DMS114 treated with DMSO at 0.1 percent for 48 hours (cell line): ENCODE measurements around the gene RAC2.

ENCODE experiments used
- DNase-seq: peaks from one replicate; lab custom pipeline; 2025; ENCODE audit not compliant: unreplicated experiment; lab: John Stamatoyannopoulos, UW

Gene RAC2

DNA sequence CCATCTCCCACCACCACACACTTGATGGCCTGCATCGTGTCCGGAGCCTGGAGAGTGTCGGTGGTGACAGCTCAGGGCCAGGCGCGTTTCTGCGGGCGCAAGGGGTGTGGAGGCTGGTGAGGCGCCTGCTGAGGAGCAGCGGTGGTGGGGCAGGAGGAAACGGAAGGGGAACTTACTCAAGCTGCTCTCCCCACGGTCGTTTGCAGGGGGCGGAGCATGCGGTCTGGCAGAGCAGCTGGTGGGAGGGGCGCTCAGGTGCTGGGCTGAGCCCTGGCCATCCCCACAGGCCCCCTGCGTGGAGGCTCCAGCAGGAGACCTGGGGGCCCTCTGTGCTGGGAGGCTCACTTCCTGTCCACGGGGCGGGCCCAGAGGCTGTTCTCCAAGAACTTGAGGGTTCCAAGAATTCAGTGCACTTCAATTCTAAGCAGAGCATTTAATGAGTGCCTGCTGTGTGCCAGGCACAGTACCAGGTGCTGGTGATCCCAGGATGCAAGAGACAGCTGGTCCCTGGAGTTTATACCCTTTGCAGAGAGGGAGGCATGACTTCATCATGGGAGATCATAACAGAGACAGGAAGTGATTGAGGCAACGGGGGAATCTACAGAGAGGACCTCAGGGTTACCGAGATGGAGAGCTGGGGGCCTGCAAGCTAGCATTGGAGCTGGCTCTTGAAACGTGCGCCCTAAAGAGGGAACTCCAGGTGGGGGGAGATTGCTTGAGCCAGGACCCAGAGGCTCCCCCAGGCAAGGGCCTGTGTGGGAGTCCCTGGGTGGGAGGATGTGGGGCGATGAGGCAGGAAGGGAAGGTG lies at the start of gene RAC2:
Gene RAC2, minus strand, starts transcription at position 156 of the 808 bp plus-strand sequence. Its CDS starts 121 bp downstream, at position 35.
- DNase-seq: no peak

DNA sequence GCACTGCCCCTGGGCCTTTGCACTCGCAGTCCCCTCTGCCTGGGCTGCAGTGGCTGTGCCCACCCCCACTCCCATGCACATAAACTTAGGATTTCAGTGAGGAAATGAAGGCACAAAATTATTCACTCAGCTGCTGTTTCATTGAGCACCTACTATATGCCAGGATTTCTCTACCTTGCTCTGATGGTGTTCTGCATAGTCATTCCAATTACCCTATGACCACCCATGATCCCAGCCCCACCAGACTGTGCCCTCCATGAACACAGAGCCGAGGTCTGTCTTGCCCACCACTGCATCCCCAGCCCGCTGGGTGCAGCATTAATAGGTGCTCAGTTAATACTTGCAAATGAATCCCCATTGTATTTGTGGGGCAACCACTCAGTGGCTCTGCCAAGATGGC lies 49.1 kb upstream of the RAC2 start:
- no peak for DNase-seq

DNA sequence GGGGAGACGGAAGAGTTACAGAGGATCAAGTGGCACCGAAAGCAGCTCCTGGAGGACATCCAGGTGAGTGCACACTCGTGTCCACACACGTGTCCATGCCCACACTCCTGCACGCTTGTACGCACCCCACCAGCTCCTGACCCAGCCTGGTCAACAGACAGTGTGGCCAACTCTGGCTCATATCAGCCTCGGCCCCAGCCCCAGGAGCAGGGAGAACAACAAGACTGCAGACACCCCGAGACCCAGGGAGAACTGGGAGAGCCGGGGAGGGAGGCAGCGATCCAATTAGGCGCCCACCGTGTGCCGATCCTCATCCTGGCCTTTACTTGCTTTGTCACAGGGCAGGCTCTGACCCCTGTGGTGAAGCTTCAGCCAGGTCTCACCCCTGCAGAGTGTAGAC lies 48.6 kb upstream of the RAC2 start:
- no peak for DNase-seq

DNA sequence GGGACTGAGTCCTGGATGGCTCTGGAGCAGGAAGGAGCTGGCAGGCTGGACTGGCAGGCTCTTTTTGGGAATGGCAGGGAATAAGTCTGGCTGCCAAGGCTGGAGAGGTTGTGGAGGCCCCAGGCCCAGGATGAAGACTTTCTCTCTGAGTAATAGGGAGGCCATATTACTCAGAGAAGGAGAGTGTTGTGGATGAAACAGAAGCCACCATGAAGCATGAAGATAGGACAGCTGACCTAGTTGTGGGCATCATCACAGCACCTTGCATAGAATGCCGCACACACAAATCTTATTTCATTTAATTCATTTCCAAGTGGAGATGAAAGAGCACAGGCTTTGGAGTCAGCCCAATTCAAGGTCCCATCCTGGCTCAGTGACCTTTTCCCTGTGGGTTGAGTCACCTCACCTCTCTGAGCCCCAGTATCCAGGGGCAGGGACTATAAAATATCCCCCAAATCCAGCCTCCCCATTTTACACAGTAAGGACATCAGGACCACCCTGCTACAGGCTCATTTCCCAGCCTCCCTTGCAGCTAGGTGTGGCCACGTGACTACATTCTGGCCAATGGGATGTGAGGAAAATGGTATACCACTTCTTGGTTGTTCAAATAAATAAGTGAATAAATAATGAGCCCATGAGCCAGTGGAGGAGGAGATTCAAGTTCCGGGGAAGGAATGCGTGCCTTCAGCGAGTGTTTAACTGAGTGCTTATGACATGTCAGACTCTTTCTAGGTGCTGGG lies 47.7 kb upstream of the RAC2 start:
- no peak for DNase-seq

DNA sequence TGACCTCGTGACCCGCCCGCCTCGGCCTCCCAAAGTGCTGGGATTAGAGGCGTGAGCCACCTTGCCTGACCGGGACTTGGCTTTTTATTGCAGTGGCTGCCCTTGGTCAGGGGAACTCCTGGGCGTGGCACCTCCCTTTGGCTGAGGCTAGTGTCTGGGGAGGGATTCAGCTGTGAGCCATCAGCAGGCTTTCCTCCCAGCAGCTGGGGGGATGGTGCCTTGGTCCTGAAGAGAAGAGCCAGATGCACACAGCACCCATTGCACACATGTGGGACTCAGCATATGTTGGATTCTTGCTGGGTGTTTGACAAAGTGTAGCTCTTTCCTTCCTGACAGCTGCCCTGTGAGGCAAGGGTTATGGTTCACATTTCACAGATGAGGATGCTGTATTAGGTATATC lies 46.7 kb upstream of the RAC2 start:
- DNase-seq: no peak

DNA sequence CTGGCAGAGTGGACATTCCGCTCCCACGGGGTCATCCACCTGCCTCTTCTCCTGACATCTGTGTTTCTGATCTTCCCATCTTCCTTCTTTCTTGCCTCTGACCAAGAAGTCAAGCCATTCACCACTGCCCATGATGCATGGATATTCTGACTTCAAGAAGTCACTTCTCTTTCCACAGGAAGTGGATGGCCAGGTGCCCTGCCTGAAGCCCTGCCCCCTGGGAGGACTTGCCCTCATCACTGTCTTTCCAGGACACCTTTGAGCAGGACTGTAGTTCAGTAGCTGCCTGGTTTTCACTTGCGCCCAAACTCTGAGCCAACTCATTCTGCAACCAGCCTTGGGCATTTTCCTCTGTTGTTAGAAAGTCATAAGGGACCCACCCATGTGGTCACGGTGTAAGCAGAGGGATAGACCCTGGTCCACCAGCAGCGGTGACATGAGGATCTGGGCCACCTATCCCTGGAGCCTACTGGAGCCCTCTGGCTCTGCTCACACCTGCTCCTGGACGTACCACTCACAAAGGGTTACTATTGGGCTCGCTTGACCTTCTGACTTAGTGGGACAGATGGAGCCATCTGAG lies 45.2 kb upstream of the RAC2 start:
- no peak for DNase-seq

DNA sequence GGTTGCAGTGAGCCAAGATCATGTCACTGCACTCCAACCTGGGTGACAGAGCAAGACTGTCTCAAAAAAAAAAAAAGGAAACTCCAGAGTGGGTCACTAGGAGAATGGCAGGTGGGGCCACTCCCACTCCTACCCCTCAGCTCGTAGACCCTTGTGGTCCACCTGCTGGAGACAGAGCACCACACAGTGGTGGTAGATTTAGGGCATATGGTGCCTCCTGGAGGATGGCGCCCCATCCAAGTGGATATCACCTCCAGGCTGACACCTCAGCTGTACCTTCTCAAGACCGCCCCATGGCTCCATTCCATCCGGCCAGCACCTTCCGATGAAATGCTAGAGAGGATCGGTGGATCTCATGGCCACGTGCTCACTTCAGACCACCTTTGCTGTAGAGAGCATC lies 44.5 kb upstream of the RAC2 start:
- no peak for DNase-seq

DNA sequence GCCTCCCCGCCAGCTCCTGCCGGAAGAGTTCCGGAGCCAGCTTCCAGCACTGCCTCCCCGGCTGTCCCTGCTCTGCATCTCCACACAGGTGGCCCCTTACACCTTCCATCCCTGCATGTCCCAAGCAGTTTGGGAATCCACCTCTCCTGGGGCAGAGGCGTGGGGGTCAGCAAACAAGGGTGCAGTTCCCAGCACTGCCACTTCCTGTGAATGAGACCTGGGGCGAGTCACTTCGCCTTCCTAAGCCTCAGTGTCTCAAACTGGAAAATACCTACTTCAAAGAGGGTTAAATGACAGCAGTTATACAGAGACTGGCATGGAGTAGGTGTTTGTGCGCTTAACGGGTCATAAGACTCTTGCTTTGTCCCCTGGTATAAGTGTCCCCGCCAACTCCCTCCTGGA lies 43.5 kb upstream of the RAC2 start:
- no peak for DNase-seq

DNA sequence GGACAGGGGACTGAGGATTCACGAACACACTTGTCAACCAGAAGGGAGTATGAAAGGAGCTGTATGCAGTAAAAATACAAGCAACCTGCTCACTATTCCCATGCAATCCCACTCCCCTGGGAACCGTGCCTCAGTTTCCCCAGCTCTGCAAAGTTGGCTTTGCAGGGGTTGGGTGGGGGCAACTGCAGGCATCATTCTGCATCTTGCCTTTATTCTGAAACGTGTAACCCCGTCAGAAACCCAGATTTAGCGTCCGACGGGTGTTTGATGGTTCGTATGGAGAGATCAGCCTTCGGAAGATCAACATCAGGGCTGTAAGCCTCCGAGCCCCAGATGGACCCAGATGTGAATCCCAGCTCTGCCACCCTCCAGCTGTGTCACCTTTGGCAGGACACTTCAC lies 41.9 kb upstream of the RAC2 start:
- no peak for DNase-seq

DNA sequence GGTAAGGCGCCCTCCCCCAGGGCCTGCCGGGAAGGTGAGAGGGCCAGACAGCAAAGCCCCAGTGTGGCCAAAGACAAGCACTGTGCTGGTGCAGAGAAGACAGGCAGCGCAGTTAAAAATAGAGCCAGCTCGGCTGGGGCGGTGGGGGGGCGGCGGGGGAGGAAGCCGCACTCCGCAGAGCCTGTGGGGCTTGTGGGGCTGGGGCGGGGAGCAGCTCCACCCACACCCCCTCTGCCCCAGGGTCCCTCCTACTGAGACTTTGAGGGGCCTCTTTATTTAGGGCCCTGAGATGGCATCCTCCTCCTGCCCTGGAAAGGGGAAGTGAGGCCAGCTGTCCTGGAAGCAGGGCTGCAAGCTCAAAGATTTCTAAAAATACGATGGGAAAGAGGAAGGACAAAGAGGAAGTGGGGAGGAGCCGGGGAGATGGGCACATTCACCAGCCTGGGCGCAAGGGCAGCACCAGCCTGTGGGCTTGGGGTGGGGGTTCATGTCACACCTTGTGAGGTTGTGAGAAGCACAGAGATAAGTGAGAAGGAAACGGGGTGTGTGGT lies 40.8 kb upstream of the RAC2 start:
- no peak for DNase-seq

DNA sequence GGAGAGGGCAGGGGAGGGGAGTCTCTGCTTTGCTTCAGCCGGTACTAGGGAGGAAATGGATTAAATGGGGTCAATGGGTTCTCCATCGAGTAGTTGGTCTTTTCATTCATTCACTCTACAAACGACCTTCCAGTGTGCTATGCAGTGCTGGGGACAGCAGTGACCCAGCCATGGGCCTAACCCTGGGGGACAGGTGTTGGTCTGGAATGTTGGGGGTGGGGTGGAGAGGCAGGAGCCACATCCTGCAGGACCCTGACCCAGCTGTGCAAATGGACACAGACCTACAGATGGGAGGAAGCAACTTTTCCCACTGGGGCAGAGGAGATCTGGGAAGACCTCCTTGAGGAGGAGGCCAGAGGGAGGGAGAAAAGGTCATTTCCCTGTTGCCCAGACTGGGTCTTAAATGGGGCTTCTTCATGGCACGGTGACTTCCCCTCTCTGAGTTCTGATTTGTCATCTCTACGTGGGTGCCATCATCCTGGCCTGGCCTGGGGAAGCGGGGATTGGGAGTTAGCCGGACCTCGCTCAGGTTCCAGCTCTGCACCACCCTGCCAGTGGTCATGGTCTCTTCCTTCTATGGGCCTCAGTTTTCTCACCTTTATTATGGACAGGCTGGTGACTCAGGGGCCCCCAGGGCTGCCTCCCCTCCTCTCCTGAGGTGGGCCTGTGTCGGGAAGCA lies 40.2 kb upstream of the RAC2 start:
- DNase-seq: no peak

DNA sequence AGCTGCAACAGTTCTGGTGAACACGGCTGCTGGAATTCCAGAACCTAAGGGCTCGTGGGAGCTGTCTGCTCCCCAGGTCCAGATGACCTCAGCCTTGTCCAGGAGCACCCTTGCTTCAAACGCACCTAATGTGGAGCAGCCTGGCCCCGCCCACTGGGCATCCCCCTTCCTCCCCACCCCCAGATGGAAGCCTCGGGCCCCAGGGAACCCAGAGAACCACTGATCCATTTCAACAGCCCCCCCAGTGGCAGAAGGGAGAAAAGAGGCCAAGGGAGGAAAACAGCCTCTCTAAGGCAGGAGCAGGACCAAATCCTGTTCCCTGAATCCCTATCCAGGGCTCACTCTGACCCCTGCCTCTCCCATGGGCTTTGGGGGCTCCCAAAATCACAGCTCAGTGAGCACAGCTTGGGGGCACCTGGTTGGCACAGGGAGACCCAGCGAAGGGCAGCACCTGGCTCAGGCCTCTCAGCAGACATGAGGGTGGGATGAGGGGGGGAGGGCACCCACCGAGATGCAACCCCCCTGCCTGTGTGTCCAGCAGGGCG lies 39.4 kb upstream of the RAC2 start:
- DNase-seq: no peak

DNA sequence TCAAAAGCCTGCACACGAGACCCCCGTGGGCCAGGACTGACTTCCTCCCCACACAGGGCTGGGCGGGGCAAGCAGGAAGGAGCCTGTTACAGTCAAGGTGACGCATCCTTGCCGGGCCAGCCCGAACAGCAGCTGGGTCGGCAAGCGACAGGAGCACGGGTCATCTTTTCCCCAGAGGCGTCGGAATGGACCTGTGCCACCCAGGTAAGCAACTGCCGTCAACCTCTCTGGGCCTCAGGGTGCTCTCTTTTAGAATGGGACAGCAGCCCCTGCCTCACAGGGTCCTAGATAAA lies 38.3 kb upstream of the RAC2 start, which contains the start of gene CYTH4:
Gene CYTH4, plus strand, starts transcription at position 124 of the 293 bp plus-strand sequence. Its CDS starts 62 bp downstream, at position 186.
- no peak for DNase-seq

DNA sequence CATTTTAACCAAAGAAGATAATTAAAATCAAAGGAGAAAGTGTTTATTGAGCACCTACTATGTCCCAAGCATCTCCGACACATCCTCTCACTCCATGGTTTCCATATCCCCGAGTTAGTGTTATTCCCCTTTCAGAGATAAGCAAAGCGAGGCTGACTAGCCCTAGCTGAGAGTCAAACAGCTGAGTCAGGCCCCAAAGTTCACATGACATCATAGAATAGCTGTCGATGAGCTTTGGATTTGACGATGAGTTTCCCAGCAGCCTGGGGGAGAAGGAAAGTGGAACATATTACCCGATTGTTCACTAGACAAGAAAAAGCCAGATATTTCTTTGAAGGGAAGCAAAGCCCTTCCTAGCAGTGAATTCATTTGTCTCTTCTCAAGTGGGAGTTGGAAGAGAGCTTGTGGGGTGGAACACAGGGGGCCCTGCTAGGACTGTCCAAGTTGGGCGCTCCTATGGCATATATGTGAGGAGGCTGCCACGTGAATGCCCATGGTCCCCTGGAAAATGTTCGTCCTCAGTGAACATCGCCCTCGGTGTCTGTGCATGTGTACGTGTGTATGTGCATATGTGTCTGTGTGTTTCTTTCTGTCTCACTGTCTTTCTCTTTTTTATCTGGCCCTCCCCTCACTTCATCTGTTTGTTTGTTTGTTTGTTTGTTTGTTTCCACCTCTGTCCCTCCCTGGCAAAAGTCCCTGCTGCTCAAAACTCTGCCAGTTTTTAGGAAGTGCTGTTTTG lies 37.7 kb upstream of the RAC2 start:
- DNase-seq: no peak

DNA sequence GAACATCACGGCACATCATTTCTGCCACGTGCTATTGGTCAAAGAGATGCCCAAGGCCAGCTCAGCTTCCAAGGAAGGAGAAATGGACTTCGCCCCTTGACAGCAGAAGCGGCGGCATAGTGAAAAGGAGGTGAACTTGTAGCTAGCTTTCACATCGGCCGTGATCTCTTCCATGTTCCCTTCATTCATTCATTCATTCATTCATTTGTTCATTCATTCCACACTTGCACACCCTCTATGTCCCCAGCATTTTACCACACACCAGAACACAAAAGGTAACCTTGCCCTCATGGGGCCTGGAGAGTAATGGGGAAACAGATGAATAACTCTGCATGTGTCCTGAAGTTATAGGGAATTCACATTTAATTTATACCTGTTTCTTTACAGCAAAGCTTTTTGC lies 37.1 kb upstream of the RAC2 start:
- no peak for DNase-seq

DNA sequence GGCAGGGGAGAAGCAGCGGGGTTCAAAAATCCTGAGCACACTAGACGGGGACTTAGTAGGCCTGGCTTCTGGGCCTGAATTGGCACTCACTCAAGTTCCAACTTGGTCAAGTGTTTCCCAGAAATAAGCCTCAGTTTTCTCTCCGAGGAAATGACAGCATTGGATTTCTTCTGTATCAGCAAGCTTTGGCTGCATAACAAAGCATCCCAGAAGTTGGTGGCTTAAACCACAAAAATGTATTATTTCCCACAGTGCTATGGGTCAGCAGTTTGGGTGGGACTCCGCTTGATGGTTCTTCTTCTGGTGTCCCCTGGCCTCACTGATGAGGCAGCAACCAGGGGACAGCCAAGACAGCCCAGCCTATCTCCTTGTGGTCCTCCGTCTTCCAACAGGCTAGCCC lies 36.6 kb upstream of the RAC2 start:
- DNase-seq: no peak

DNA sequence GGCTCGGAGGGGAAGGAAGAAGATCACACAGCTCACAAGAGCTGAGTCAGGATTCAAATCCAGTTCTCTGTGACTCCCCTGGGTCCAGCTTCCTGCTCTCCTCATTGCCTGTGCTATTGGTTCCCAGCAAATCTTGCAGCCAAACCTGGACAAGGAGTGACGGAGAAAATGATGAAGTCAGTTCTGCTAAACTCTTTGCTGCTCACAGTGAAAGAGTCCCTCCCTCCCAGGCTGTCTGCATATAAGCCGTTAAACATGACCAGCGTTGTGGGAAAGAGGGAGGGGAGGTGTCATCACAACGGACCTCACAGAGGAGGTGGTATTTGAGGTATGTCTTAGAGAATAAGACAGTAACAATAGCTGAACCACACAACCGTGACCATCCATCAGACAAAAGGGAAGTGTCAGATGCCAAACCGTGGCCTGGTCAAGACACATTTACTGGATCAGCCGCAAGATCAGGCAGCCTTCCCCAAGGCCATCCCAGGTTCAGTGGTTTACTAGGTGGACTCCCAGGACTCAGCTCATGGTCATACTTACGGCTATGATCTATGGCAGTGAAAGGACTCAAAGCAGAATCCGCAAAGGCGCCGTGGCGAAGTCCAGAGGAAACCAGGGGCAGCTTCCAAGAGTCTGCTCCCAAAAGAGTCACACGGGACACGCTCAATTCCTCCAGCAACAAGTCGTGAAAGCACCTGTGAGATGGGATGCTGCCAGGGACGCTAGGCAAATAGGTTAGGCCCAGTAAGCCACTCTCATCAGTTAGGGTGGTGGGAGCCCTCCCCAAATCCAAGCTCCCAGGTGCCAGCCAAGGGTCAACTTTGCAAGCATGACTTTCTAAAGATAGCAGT lies 35.5 kb upstream of the RAC2 start:
- DNase-seq: no peak

DNA sequence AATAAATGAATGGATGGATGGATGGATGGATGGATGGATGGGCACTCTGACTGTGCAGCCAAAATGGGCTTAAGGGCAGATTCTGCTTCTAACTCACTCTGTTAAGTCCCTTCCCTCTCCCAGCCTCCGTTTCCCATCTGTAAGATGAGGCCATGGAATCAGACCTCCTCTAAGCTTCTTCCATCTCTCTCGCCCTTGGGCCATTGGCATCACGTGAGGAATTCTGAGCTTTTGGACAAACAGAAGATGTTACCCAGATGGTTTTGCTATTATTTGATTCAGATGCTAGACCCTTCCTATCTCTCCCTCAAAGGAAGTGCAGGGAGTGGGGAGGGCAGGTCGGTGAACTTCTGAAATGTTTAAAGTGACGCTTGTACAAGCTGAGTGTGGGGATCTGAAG lies 34.2 kb upstream of the RAC2 start:
- no peak for DNase-seq

DNA sequence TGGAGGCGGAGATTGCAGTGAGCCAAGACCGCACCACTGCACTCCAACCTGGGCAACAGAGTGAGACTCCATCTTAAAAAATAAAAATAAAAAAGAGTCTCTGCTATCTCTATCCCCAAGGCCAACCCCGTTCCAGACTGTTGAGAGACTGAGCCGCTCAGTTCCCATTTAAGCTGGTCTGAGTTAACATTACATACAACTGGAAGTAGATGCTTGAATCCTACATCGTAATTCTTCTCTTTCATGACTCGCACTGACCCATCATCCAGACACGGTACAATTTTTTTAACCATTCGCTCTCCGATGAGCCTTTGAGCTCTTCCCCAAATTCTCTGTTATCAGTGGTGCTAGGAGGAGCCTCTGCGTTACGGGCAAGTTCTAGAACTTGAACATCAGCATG lies 33.3 kb upstream of the RAC2 start:
- no peak for DNase-seq

DNA sequence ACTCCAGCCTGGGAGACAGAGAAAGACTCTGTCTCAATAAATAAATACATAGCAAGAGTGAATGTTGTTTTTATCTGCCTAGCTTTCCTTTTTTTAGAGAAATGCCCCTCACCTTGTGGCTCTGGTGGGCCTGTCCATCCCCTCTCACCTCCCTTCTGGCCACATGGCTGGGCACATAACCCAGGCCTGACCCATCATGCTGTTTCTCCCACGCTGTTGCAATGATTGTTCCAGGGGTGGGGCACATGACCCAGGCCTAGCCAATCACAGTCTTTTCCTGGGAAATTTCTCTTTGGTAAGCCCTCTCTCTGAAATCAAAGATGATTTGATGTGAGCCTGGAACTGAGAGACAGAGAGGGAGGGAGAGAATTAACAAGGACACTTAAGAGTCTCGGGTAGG lies 32.7 kb upstream of the RAC2 start:
- no peak for DNase-seq
